Measurements from ENCODE around the gene MMP28. TPM values are rescaled to one million over a fixed set of nuclear protein-coding genes. Genes with fewer than 3 reads are reported as not detected.

The MMP28 gene
- total and polyA plus RNA-seq, 7 experiments from 2014 or later: 2.9 to 33.1 (median 14.8) TPM; not detected in 1

- no peak overlapping the region for H3K4me3 Mint-ChIP-seq
- peaks cover 7 to 44% (median 31%) of the 10 kb centered on the region in 5 donors for H3K36me3 Mint-ChIP-seq
- Histone ChIP-seq H3K36me3 (ENCODE audit: control insufficient read depth in 2 of 3, insufficient read depth in 3 of 3, low read length in 3 of 3) (peaks cover 6 to 74% (median 33%) of the 10 kb centered on the region in 3 experiments), H3K4me1 (ENCODE audit: control insufficient read depth in 2 of 2, insufficient read depth in 2 of 2, low read length in 2 of 2) (no peaks in the 10 kb centered on the region), H3K4me3 (ENCODE audit: low read length) (no peak overlapping the region), H3K27me3 (ENCODE audit: control insufficient read depth in 2 of 2, insufficient read depth in 2 of 2, low read length in 2 of 2) (no peaks in the 10 kb centered on the region), H3K27ac (ENCODE audit: low read depth, low read length) (no peak overlapping the region), H3K9me3 (ENCODE audit: control insufficient read depth in 2 of 3, low read length in 3 of 3) (no peaks in the 10 kb centered on the region)
- ChIA-PET CTCF (no interaction called here), POLR2A (interaction anchor here (1.3 kb wide), 1 partner anchor 16 kb away, joined by 3 read pairs; the partner anchor contains the start of gene TAF15)
- no peaks in the 10 kb centered on the region for H3K27me3 Mint-ChIP-seq
- peak overlapping the region in 3 of 9 donors; percentile 13 to 72 (median 19) for H3K27ac Mint-ChIP-seq
- H3K9me3 Mint-ChIP-seq: no peaks in the 10 kb centered on the region
- peaks cover 0 to 19% (median 9%) of the 10 kb centered on the region in 7 donors for H3K4me1 Mint-ChIP-seq
- no peak for DNase-seq
- intact Hi-C loops (cut with micrococcal nuclease): no loop called here
- ATAC-seq: no peak
These were observed 29.8 kb upstream of the MMP28 start for GRCh38 chr17:35825206-35825605.

GRCh38 chr17:35821308-35821707 is 25.9 kb upstream of the MMP28 start:
- peaks cover 7 to 47% (median 31%) of the 10 kb centered on the region in 5 donors for H3K36me3 Mint-ChIP-seq
- Histone ChIP-seq H3K9me3 (ENCODE audit: control insufficient read depth in 2 of 3, low read length in 3 of 3) (no peaks in the 10 kb centered on the region), H3K27ac (ENCODE audit: low read depth, low read length) (no peak overlapping the region), H3K36me3 (ENCODE audit: control insufficient read depth in 2 of 3, insufficient read depth in 3 of 3, low read length in 3 of 3) (peaks cover 15 to 76% (median 33%) of the 10 kb centered on the region in 3 experiments), H3K4me1 (ENCODE audit: control insufficient read depth in 2 of 2, insufficient read depth in 2 of 2, low read length in 2 of 2) (peaks cover 0 to 8% of the 10 kb centered on the region in 2 donors), H3K4me3 (ENCODE audit: low read length) (no peak overlapping the region), H3K27me3 (ENCODE audit: control insufficient read depth in 2 of 2, insufficient read depth in 2 of 2, low read length in 2 of 2) (no peaks in the 10 kb centered on the region)
- no peak overlapping the region for H3K4me3 Mint-ChIP-seq
- H3K27ac Mint-ChIP-seq: no peak overlapping the region
- no peaks in the 10 kb centered on the region for H3K9me3 Mint-ChIP-seq
- ChIA-PET POLR2A (no interaction called here), CTCF (interaction anchor here (1.1 to 2.8 kb wide), 2 partner anchors 13 to 57 kb away, joined by 4 to 17 read pairs; no protein-coding TSS in a partner anchor)
- DNase-seq: no peak
- intact Hi-C loops (cut with micrococcal nuclease): no loop called here
- ATAC-seq: no peak
- H3K27me3 Mint-ChIP-seq: no peaks in the 10 kb centered on the region
- H3K4me1 Mint-ChIP-seq: peaks cover 12 to 41% (median 29%) of the 10 kb centered on the region in 7 donors

GRCh38 chr17:35819455-35819854 is 24.0 kb upstream of the MMP28 start:
- Histone ChIP-seq H3K27me3 (ENCODE audit: control insufficient read depth in 2 of 2, insufficient read depth in 2 of 2, low read length in 2 of 2) (no peaks in the 10 kb centered on the region), H3K36me3 (ENCODE audit: control insufficient read depth in 2 of 3, insufficient read depth in 3 of 3, low read length in 3 of 3) (peaks cover 15 to 60% (median 28%) of the 10 kb centered on the region in 3 experiments), H3K4me1 (ENCODE audit: control insufficient read depth in 2 of 2, insufficient read depth in 2 of 2, low read length in 2 of 2) (peaks cover 3 to 16% of the 10 kb centered on the region in 2 donors), H3K9me3 (ENCODE audit: control insufficient read depth in 2 of 3, low read length in 3 of 3) (no peaks in the 10 kb centered on the region), H3K4me3 (ENCODE audit: low read length) (no peak overlapping the region), H3K27ac (ENCODE audit: low read depth, low read length) (no peak overlapping the region)
- no peak for ATAC-seq
- Mint-ChIP-seq H3K4me3 (no peak overlapping the region), H3K9me3 (no peaks in the 10 kb centered on the region), H3K27ac (peak overlapping the region in 3 of 9 donors; percentile 17 to 62 (median 25)), H3K4me1 (peaks cover 27 to 57% (median 48%) of the 10 kb centered on the region in 7 donors), H3K36me3 (peaks cover 7 to 40% (median 20%) of the 10 kb centered on the region in 5 donors), H3K27me3 (no peaks in the 10 kb centered on the region)
- CTCF ChIA-PET: interaction anchor here (0.7 to 2.8 kb wide), 3 partner anchors 38 to 206 kb away, joined by 3 to 17 read pairs (median 3); no protein-coding TSS in a partner anchor
- POLR2A ChIA-PET: interaction anchor here (2.0 kb wide), 1 partner anchor 10 kb away, joined by 13 read pairs; the partner anchor contains the start of gene TAF15
- no peak for DNase-seq
- intact Hi-C loops (cut with micrococcal nuclease): loop anchor here in 1 of 2 donors (1.0 kb wide), 1 partner anchor 10 kb away; the partner anchor contains the start of gene TAF15

- no peaks in the 10 kb centered on the region for H3K9me3 Mint-ChIP-seq
- Histone ChIP-seq H3K9me3 (ENCODE audit: control insufficient read depth in 2 of 3, low read length in 3 of 3) (no peaks in the 10 kb centered on the region), H3K4me1 (ENCODE audit: control insufficient read depth in 2 of 2, insufficient read depth in 2 of 2, low read length in 2 of 2) (peaks cover 10 to 21% of the 10 kb centered on the region in 2 donors), H3K4me3 (ENCODE audit: low read length) (no peak overlapping the region), H3K27ac (ENCODE audit: low read depth, low read length) (peak overlapping the region; percentile 37), H3K36me3 (ENCODE audit: control insufficient read depth in 2 of 3, insufficient read depth in 3 of 3, low read length in 3 of 3) (peaks cover 8 to 38% (median 9%) of the 10 kb centered on the region in 3 experiments), H3K27me3 (ENCODE audit: control insufficient read depth in 2 of 2, insufficient read depth in 2 of 2, low read length in 2 of 2) (no peaks in the 10 kb centered on the region)
- DNase-seq (no peak), ATAC-seq (no peak)
- ChIA-PET POLR2A (interaction anchor here (0.6 to 1.2 kb wide), 4 partner anchors 8 to 242 kb away, joined by 3 to 5 read pairs (median 4); partner anchors contain the start of gene TAF15), CTCF (interaction anchor here (0.8 to 2.0 kb wide), 2 partner anchors 9 to 12 kb away, joined by 3 to 5 read pairs; no protein-coding TSS in a partner anchor)
- H3K4me1 Mint-ChIP-seq: peaks cover 35 to 73% (median 57%) of the 10 kb centered on the region in 7 donors
- peak overlapping the region in 1 of 10 donors; percentile 14 for H3K4me3 Mint-ChIP-seq
- peaks cover 0 to 26% (median 8%) of the 10 kb centered on the region in 5 donors for H3K36me3 Mint-ChIP-seq
- intact Hi-C loops (cut with micrococcal nuclease): no loop called here
- peak overlapping the region in 1 of 9 donors; percentile 6 for H3K27ac Mint-ChIP-seq
- no peaks in the 10 kb centered on the region for H3K27me3 Mint-ChIP-seq
These were observed 21.8 kb upstream of the MMP28 start for GRCh38 chr17:35817196-35817595.

- Histone ChIP-seq H3K4me3 (ENCODE audit: low read length) (no peak overlapping the region), H3K27me3 (ENCODE audit: control insufficient read depth in 2 of 2, insufficient read depth in 2 of 2, low read length in 2 of 2) (no peaks in the 10 kb centered on the region), H3K36me3 (ENCODE audit: control insufficient read depth in 2 of 3, insufficient read depth in 3 of 3, low read length in 3 of 3) (peaks cover 5 to 35% (median 9%) of the 10 kb centered on the region in 3 experiments), H3K9me3 (ENCODE audit: control insufficient read depth in 2 of 3, low read length in 3 of 3) (no peaks in the 10 kb centered on the region), H3K27ac (ENCODE audit: low read depth, low read length) (peak overlapping the region; percentile 37), H3K4me1 (ENCODE audit: control insufficient read depth in 2 of 2, insufficient read depth in 2 of 2, low read length in 2 of 2) (peaks cover 14 to 26% of the 10 kb centered on the region in 2 donors)
- ChIA-PET CTCF (interaction anchor here (0.8 to 2.0 kb wide), 3 partner anchors 9 to 53 kb away, joined by 3 to 5 read pairs (median 4); no protein-coding TSS in a partner anchor), POLR2A (interaction anchor here (0.6 to 1.0 kb wide), 3 partner anchors 53 to 242 kb away, joined by 3 to 5 read pairs (median 5); no protein-coding TSS in a partner anchor)
- Mint-ChIP-seq H3K4me1 (peaks cover 36 to 77% (median 62%) of the 10 kb centered on the region in 7 donors), H3K27me3 (no peaks in the 10 kb centered on the region), H3K9me3 (no peaks in the 10 kb centered on the region), H3K4me3 (peak overlapping the region in 1 of 10 donors; percentile 27), H3K36me3 (peaks cover 0 to 22% (median 8%) of the 10 kb centered on the region in 5 donors), H3K27ac (peak overlapping the region in 1 of 9 donors; percentile 48)
- intact Hi-C loops (cut with micrococcal nuclease): no loop called here
- DNase-seq: no peak
- no peak for ATAC-seq
These were observed 21.3 kb upstream of the MMP28 start for GRCh38 chr17:35816723-35817122.

GRCh38 chr17:35812456-35812855 is 17.0 kb upstream of the MMP28 start:
- Histone ChIP-seq H3K36me3 (ENCODE audit: control insufficient read depth in 2 of 3, insufficient read depth in 3 of 3, low read length in 3 of 3) (peaks cover 0 to 12% (median 0%) of the 10 kb centered on the region in 3 experiments), H3K4me1 (ENCODE audit: control insufficient read depth in 2 of 2, insufficient read depth in 2 of 2, low read length in 2 of 2) (peaks cover 36 to 45% of the 10 kb centered on the region in 2 donors), H3K9me3 (ENCODE audit: control insufficient read depth in 2 of 3, low read length in 3 of 3) (no peaks in the 10 kb centered on the region), H3K27ac (ENCODE audit: low read depth, low read length) (no peak overlapping the region), H3K4me3 (ENCODE audit: low read length) (no peak overlapping the region), H3K27me3 (ENCODE audit: control insufficient read depth in 2 of 2, insufficient read depth in 2 of 2, low read length in 2 of 2) (no peaks in the 10 kb centered on the region)
- ChIA-PET CTCF (interaction anchor here (9.0 kb wide), 1 partner anchor 47 kb away, joined by 222 read pairs; the partner anchor contains the start of gene C17orf50), POLR2A (interaction anchor here (5.7 kb wide), 1 partner anchor 48 kb away, joined by 108 read pairs; no protein-coding TSS in a partner anchor)
- Mint-ChIP-seq H3K4me3 (peak overlapping the region in 2 of 10 donors; percentile 26 to 86), H3K27ac (no peak overlapping the region), H3K4me1 (peaks cover 47 to 88% (median 78%) of the 10 kb centered on the region in 7 donors), H3K9me3 (no peaks in the 10 kb centered on the region), H3K27me3 (no peaks in the 10 kb centered on the region), H3K36me3 (peaks cover 0 to 5% (median 4%) of the 10 kb centered on the region in 5 donors)
- intact Hi-C loops (cut with micrococcal nuclease): no loop called here
- ATAC-seq (no peak), DNase-seq (no peak)

Data from naive thymus-derived CD4-positive, alpha-beta T cell (primary cell).